K562 (cell line): ENCODE results near the gene OR10D3.

Experiments used
- CTBP1 ChIP-seq: fragments of 450-650 bp; IDR thresholded peaks from 2 replicates; pipeline ENCODE4 v1.6.1; 2016; ENCODE audit warnings: borderline replicate concordance
- CTCF ChIP-seq, 3 experiments: IDR thresholded peaks in 2 of 3; conservative IDR thresholded peaks in 1 of 3; 2 replicates each; pipeline ENCODE4 v1.5.1; 2011 to 2012; ENCODE audit warnings: low read length in 3 of 3, mild to moderate bottlenecking in 3 of 3, control low read depth in 2 of 3, improper control_type of control experiment in 1 of 3, inconsistent platforms in 1 of 3, low read depth in 1 of 3, mixed read lengths in 1 of 3, moderate library complexity in 1 of 3; ENCODE audit not compliant: insufficient read depth in 2 of 3
- EGR1 ChIP-seq: fragments of 450-650 bp; conservative IDR thresholded peaks from 2 replicates; pipeline ENCODE4 v1.6.1; 2017; ENCODE audit warnings: mild to moderate bottlenecking
- EZH2 ChIP-seq: IDR thresholded peaks from 2 replicates; pipeline ENCODE4 v1.6.1; 2012; ENCODE audit warnings: low read depth, mild to moderate bottlenecking, inconsistent platforms, low read length, borderline replicate concordance
- GABPA ChIP-seq: fragments of 200-800 bp; sonication (Bioruptor generic); conservative IDR thresholded peaks from 2 replicates; pipeline ENCODE4 v1.6.1; 2016; ENCODE audit warnings: low read depth, missing genetic modification characterization, missing compliant biosample characterization
- NBN ChIP-seq: fragments of 450-650 bp; IDR thresholded peaks from 2 replicates; pipeline ENCODE4 v1.6.1; 2016; ENCODE audit warnings: low read depth, mild to moderate bottlenecking
- RAD21 ChIP-seq, 2 experiments: fragments of 250-450 bp in 1 of 2; fragments of 450-650 bp in 1 of 2; sonication (Bioruptor Pico) in 1 of 2; formaldehyde crosslinking in 1 of 2; IDR thresholded peaks in 1 of 2; conservative IDR thresholded peaks in 1 of 2; 2 replicates each; pipeline versions ENCODE4 v1.4.0 to v1.8.0; 2020 to 2022; ENCODE audit warnings: mild to moderate bottlenecking in 2 of 2, moderate library complexity in 1 of 2
- SMAD4 ChIP-seq: fragments of 250-450 bp; sonication (Bioruptor Pico); conservative IDR thresholded peaks from 2 replicates; pipeline ENCODE4 v1.8.0; 2021; ENCODE audit warnings: inconsistent platforms, mild to moderate bottlenecking, moderate library complexity
- TAF15 ChIP-seq: fragments of 200-400 bp; formaldehyde crosslinking; IDR thresholded peaks from 2 replicates; pipeline ENCODE4 v1.6.1; 2017; ENCODE audit warnings: mild to moderate bottlenecking, low read depth, low read length, moderate library complexity

- TF ChIP-seq GABPA (tag) (no peak), CTCF (IDR thresholded peaks at IDR 0.05 in 2 of 3, conservative IDR thresholded peaks at IDR 0.05 in 1 of 3; ENCODE audit: insufficient read depth in 2 of 3, low read depth in 1 of 3, low read length in 3 of 3) (no peak), EZH2 (no peak), CTBP1 (no peak), SMAD4 (CRISPR knock-in tag) (no peak), RAD21 (CRISPR knock-in tag; conservative IDR thresholded peaks at IDR 0.05 in 1 of 2, IDR thresholded peaks at IDR 0.05 in 1 of 2) (no peak), TAF15 (no peak), EGR1 (no peak), NBN (no peak)
Measured at GRCh38 chr11:124179310-124179709, 3.8 kb upstream of the OR10D3 start.
